ENCODE data around the gene TINCR.

DNA sequence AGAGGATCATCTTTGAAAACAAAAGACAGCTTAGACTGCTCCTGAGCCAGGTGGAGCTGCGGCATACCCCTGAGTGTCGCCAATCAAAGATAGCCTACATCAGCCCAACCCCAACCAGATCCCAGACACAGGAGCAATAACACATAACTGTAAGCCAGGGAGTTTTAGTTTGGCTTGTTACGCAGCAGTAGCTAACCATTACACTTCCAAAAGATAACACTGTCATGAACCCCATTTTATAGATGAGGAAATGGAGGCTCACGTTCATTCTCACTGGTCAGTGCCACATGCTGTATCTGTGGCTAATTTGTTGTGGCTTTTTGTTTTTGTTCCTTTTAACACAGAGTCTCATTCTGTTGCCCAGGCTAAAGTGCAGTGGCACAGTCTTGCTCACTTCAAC, 47.3 kb downstream of the TINCR start:
- TF ChIP-seq, protein P1, sequence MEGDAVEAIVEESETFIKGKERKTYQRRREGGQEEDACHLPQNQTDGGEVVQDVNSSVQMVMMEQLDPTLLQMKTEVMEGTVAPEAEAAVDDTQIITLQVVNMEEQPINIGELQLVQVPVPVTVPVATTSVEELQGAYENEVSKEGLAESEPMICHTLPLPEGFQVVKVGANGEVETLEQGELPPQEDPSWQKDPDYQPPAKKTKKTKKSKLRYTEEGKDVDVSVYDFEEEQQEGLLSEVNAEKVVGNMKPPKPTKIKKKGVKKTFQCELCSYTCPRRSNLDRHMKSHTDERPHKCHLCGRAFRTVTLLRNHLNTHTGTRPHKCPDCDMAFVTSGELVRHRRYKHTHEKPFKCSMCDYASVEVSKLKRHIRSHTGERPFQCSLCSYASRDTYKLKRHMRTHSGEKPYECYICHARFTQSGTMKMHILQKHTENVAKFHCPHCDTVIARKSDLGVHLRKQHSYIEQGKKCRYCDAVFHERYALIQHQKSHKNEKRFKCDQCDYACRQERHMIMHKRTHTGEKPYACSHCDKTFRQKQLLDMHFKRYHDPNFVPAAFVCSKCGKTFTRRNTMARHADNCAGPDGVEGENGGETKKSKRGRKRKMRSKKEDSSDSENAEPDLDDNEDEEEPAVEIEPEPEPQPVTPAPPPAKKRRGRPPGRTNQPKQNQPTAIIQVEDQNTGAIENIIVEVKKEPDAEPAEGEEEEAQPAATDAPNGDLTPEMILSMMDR (IDR thresholded peaks at IDR 0.05; ENCODE audit: insufficient read depth, low read length, poor library complexity, severe bottlenecking), result no peak
- no peak for TF ChIP-seq EZH2phosphoT487 (conservative IDR thresholded peaks at IDR 0.05; ENCODE audit: low read length)

Data from SU-DHL-6 (cell line).